Bronchial epithelial cell (primary cell): Measurements from ENCODE around the gene ADCY2. TPM values are rescaled to one million over a fixed set of nuclear protein-coding genes. Genes with fewer than 3 reads are reported as not detected.
A peak's percentile ranks its signal among the peaks of the same experiment; 100 is the strongest.

ENCODE experiments used
- DNase-seq: peaks from one replicate; pipeline ENCODE4 v3.0.0-alpha.2; 2010; ENCODE audit warnings: low read depth
- FAIRE-seq: peaks from 2 replicates; lab custom pipeline; 2011; peaks lifted over from hg19 to GRCh38; lab: Jason Lieb, UNC
- H3K27me3 ChIP-seq: 2 replicates; pipeline ENCODE4 v1.5.1; 2011; ENCODE audit warnings: low read length; ENCODE audit not compliant: control insufficient read depth, insufficient read depth
- H3K36me3 ChIP-seq: 2 replicates; pipeline ENCODE4 v1.5.1; 2011; ENCODE audit warnings: low read length; ENCODE audit not compliant: control insufficient read depth, insufficient read depth
- H3K4me3 ChIP-seq: 2 replicates; pipeline ENCODE4 v1.5.1; 2011; ENCODE audit warnings: mild to moderate bottlenecking, low read depth, low read length, control low read depth
- CTCF ChIP-seq: IDR thresholded peaks from 2 replicates; pipeline ENCODE4 v1.5.1; 2011; ENCODE audit warnings: mild to moderate bottlenecking, moderate library complexity, low read length, control low read depth, inconsistent platforms; ENCODE audit not compliant: insufficient read depth, severe bottlenecking
- total RNA-seq: library from RNA; depleted of rRNA; stranded (reverse); fragments of >200 nt; gene quantifications from 2 replicates; pipeline ENCODE4 v1.2.1, GENCODE V29; 2014

The ADCY2 gene
- total RNA-seq, result under 0.01 TPM in 1 of 2 replicates, not detected in the other

GRCh38 chr5:7395947-7396712, at the start of gene ADCY2:
TSS of gene ADCY2 (plus strand) at chr5:7396138. CDS start at chr5:7396297, 159 bp downstream.
- DNase-seq (peak; percentile 21), FAIRE-seq (no peak)
- Histone ChIP-seq H3K36me3 (no peaks in the 10 kb centered on the region), H3K4me3 (no peak within 1 kb of the TSS), H3K27me3 (peaks cover 12% of the 10 kb centered on the region)
- no peak for TF ChIP-seq CTCF

- DNase-seq (no peak), FAIRE-seq (no peak)
- no peak for TF ChIP-seq CTCF
- H3K36me3 ChIP-seq, result no peaks in the 10 kb centered on the region
- H3K4me3 ChIP-seq, result no peak overlapping the region
- no peaks in the 10 kb centered on the region for H3K27me3 ChIP-seq
These were observed 48.6 kb upstream of the ADCY2 start for GRCh38 chr5:7347377-7347776.

- TF ChIP-seq CTCF, result no peak
- Histone ChIP-seq H3K27me3 (no peaks in the 10 kb centered on the region), H3K4me3 (no peak overlapping the region), H3K36me3 (no peaks in the 10 kb centered on the region)
- no peak for FAIRE-seq
- DNase-seq, result no peak
These were observed 47.6 kb upstream of the ADCY2 start for GRCh38 chr5:7348168-7348854.

- no peaks in the 10 kb centered on the region for H3K36me3 ChIP-seq
- H3K4me3 ChIP-seq, result no peak overlapping the region
- FAIRE-seq (peak; percentile 32), DNase-seq (no peak)
- H3K27me3 ChIP-seq, result no peaks in the 10 kb centered on the region
- TF ChIP-seq CTCF, result no peak
These were observed 34.3 kb upstream of the ADCY2 start for GRCh38 chr5:7361593-7361992.

- FAIRE-seq (no peak), DNase-seq (no peak)
- Histone ChIP-seq H3K4me3 (no peak overlapping the region), H3K36me3 (no peaks in the 10 kb centered on the region), H3K27me3 (no peaks in the 10 kb centered on the region)
- TF ChIP-seq CTCF, result no peak
These were observed 32.8 kb upstream of the ADCY2 start for GRCh38 chr5:7363067-7363677.
